Measurements from ENCODE around the gene CSF1R.
"Not testable (repeated sequence)": the region's sequence is repeated elsewhere in the genome, so short reads cannot be mapped to it uniquely, and the experiment has no call there.

The CSF1R gene

GRCh38 chr5:150103678-150104549 is 17.6 kb upstream of the CSF1R start:
- DNase-seq (ENCODE audit: low read depth), result no peak

GRCh38 chr5:150101023-150101422 is 14.7 kb upstream of the CSF1R start:
- no peak for DNase-seq (ENCODE audit: low read depth)

GRCh38 chr5:150097152-150097551 is 10.8 kb upstream of the CSF1R start:
- DNase-seq (ENCODE audit: low read depth), result no peak

- no peak for DNase-seq (ENCODE audit: low read depth)
Measured at GRCh38 chr5:150092159-150092787, 5.9 kb upstream of the CSF1R start.

- DNase-seq (ENCODE audit: low read depth), result no peak
Measured at GRCh38 chr5:150085191-150085912, 1.0 kb downstream of the CSF1R start.

GRCh38 chr5:150084754-150085153 is 1.6 kb downstream of the CSF1R start:
- not testable (repeated sequence) for DNase-seq (ENCODE audit: low read depth)

GRCh38 chr5:150082889-150083288 is 3.5 kb downstream of the CSF1R start:
- no peak for DNase-seq (ENCODE audit: low read depth)

GRCh38 chr5:150082374-150082773 is 4.0 kb downstream of the CSF1R start:
- DNase-seq (ENCODE audit: low read depth), result no peak

- no peak for DNase-seq (ENCODE audit: low read depth)
Measured at GRCh38 chr5:150081541-150082283, 4.6 kb downstream of the CSF1R start.

- DNase-seq (ENCODE audit: low read depth), result no peak
Measured at GRCh38 chr5:150080696-150081435, 5.5 kb downstream of the CSF1R start.

- no peak for DNase-seq (ENCODE audit: low read depth)
Measured at GRCh38 chr5:150079909-150080461, 6.4 kb downstream of the CSF1R start.

- DNase-seq (ENCODE audit: low read depth), result no peak
Measured at GRCh38 chr5:150078802-150079689, 7.3 kb downstream of the CSF1R start.

- no peak for DNase-seq (ENCODE audit: low read depth)
Measured at GRCh38 chr5:150077996-150078801, 8.2 kb downstream of the CSF1R start.

GRCh38 chr5:150077060-150077459 is 9.3 kb downstream of the CSF1R start:
- no peak for DNase-seq (ENCODE audit: low read depth)

GRCh38 chr5:150075806-150076205 is 10.5 kb downstream of the CSF1R start:
- no peak for DNase-seq (ENCODE audit: low read depth)

- no peak for DNase-seq (ENCODE audit: low read depth)
Measured at GRCh38 chr5:150075233-150075632, 11.1 kb downstream of the CSF1R start.

- no peak for DNase-seq (ENCODE audit: low read depth)
Measured at GRCh38 chr5:150073677-150074076, 12.7 kb downstream of the CSF1R start.

- no peak for DNase-seq (ENCODE audit: low read depth)
Measured at GRCh38 chr5:150073086-150073625, 13.2 kb downstream of the CSF1R start.

- no peak for DNase-seq (ENCODE audit: low read depth)
Measured at GRCh38 chr5:150070821-150071220, 15.5 kb downstream of the CSF1R start.

Data from stimulated activated CD4-positive, alpha-beta T cell treated with anti-CD3 and anti-CD28 coated beads, Interleukin-2, amount 100 ng/mL, for 4 hours (primary cell).